ENCODE data around the gene BCAS3. TPM values are rescaled to one million over a fixed set of nuclear protein-coding genes. Genes with fewer than 3 reads are reported as not detected.

The BCAS3 gene
- total RNA-seq, 1 donor from 2014 or later = 22.6 TPM

DNA sequence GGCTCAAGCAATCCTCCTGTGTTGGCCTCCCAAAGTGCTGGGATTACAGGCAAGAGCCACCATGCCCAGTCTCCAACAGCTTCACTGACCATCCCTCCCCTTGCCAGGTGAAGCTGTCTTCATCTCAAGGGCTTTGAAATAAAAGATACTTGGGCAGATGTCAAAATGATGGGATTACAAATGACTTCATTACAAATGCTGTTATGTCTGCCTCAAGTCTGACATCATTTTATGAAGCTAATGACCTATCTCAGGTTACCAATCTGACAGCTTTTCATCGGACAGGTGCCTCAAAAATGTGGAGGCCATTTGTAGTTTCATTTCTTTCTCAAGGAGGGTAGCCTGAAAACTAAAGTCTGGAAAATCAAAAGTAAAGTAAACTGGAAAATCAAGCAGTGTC is 398.3 kb downstream of the BCAS3 start:
- TF ChIP-seq, protein P1, sequence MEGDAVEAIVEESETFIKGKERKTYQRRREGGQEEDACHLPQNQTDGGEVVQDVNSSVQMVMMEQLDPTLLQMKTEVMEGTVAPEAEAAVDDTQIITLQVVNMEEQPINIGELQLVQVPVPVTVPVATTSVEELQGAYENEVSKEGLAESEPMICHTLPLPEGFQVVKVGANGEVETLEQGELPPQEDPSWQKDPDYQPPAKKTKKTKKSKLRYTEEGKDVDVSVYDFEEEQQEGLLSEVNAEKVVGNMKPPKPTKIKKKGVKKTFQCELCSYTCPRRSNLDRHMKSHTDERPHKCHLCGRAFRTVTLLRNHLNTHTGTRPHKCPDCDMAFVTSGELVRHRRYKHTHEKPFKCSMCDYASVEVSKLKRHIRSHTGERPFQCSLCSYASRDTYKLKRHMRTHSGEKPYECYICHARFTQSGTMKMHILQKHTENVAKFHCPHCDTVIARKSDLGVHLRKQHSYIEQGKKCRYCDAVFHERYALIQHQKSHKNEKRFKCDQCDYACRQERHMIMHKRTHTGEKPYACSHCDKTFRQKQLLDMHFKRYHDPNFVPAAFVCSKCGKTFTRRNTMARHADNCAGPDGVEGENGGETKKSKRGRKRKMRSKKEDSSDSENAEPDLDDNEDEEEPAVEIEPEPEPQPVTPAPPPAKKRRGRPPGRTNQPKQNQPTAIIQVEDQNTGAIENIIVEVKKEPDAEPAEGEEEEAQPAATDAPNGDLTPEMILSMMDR (IDR thresholded peaks at IDR 0.05) = no peak
- Mint-ChIP-seq H3K4me1 (ENCODE audit: low read depth) (peaks cover 14% of the 10 kb centered on the region), H3K27me3 (ENCODE audit: low read depth) (no peaks in the 10 kb centered on the region), H3K4me3 (ENCODE audit: unreplicated experiment) (no peak overlapping the region), H3K27ac (ENCODE audit: unreplicated experiment) (no peak overlapping the region), H3K9me3 (ENCODE audit: low read depth) (no peaks in the 10 kb centered on the region), H3K36me3 (ENCODE audit: low read depth) (peaks cover 10% of the 10 kb centered on the region)
- DNase-seq (ENCODE audit: low spot score) = no peak

DNA sequence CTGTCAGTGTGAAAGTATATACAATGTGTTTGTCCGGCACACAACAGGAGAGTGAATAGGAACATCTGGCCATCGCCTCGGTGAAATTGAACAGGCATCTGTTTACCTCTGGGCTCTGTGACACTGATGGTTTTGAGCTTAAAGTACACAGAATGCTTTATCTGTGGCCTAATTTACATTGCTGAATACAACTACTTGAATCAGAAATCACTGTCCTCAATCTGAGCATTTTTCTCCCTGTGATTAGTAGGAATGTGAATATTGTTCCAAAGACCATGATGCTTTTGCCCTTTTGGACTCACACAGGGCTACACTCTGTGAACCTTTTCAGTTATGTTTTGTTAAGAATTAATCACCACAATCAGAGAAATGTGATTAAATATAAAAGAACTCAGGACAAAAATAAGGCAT is 399.0 kb downstream of the BCAS3 start:
- Mint-ChIP-seq H3K27ac (ENCODE audit: unreplicated experiment) (no peak overlapping the region), H3K36me3 (ENCODE audit: low read depth) (peaks cover 11% of the 10 kb centered on the region), H3K4me3 (ENCODE audit: unreplicated experiment) (no peak overlapping the region), H3K9me3 (ENCODE audit: low read depth) (no peaks in the 10 kb centered on the region), H3K4me1 (ENCODE audit: low read depth) (peaks cover 14% of the 10 kb centered on the region), H3K27me3 (ENCODE audit: low read depth) (no peaks in the 10 kb centered on the region)
- no peak for DNase-seq (ENCODE audit: low spot score)
- TF ChIP-seq, protein P1 (IDR thresholded peaks at IDR 0.05) = no peak

DNA sequence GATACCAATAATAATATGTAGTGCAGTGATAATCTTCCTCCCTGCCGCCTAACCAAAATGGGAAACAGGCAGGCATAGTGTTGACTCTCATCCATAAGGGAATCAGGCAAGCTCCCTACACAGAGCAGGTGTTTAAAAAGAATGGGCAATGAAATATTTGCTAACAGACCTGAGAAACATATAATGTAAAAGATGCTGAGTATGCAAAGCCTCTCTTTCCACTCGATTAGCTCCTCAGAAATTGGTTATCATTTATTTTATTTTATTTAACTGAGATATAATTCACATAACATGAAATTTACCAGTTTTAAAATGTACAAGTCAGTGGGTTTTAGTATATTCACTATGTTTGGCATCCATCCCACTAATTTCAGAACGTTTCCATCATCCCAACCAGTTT is 404.3 kb downstream of the BCAS3 start:
- Mint-ChIP-seq H3K27me3 (ENCODE audit: low read depth) (no peaks in the 10 kb centered on the region), H3K4me1 (ENCODE audit: low read depth) (no peaks in the 10 kb centered on the region), H3K4me3 (ENCODE audit: unreplicated experiment) (no peak overlapping the region), H3K36me3 (ENCODE audit: low read depth) (peaks cover 7% of the 10 kb centered on the region), H3K27ac (ENCODE audit: unreplicated experiment) (no peak overlapping the region), H3K9me3 (ENCODE audit: low read depth) (peaks cover 2% of the 10 kb centered on the region)
- TF ChIP-seq, protein P1 (IDR thresholded peaks at IDR 0.05) = no peak
- DNase-seq (ENCODE audit: low spot score) = no peak

DNA sequence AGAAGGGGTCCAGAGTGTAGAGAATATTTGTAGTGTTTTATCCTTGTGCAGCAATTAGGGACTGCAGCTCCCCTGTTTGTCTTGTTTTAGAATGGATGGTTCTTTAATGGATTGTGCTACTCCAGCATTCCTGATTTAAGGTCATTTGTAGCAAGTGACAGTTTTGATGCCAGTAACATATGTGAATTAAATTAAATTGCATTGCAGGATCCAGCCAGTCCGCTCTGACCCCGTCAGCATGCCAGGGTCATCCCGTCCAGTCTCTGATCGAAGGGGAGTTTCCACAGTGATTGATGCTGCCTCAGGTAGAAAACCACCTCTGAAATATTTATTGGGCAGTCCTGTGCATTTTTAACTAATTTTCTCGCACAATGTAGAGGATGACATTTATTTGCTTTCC is 406.6 kb downstream of the BCAS3 start:
- no peak overlapping the region for H3K4me3 Mint-ChIP-seq (ENCODE audit: unreplicated experiment)
- no peak overlapping the region for H3K27ac Mint-ChIP-seq (ENCODE audit: unreplicated experiment)
- no peaks in the 10 kb centered on the region for H3K4me1 Mint-ChIP-seq (ENCODE audit: low read depth)
- H3K36me3 Mint-ChIP-seq (ENCODE audit: low read depth) = peaks cover 6% of the 10 kb centered on the region
- no peak for DNase-seq (ENCODE audit: low spot score)
- TF ChIP-seq, protein P1 (IDR thresholded peaks at IDR 0.05) = no peak
- H3K9me3 Mint-ChIP-seq (ENCODE audit: low read depth) = peaks cover 2% of the 10 kb centered on the region
- no peaks in the 10 kb centered on the region for H3K27me3 Mint-ChIP-seq (ENCODE audit: low read depth)

DNA sequence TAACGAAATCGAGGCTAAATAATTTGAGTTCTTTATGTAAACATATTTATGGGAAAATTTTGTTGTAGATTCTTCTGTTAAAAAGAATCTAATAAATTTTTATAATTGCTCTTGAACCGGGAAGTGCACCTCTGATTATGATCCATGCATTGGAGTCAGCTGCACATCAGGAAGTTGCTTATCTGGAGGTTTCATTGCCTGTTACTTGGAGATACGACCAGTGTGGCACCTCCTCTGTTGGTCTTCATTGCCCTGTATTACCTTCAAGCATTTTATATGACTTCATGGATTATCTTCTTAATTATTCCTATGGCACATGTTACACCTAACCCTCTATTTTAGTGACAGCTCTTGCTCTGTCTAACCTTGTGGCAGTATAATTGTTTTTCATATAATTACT is 409.4 kb downstream of the BCAS3 start:
- H3K4me3 Mint-ChIP-seq (ENCODE audit: unreplicated experiment) = no peak overlapping the region
- H3K27ac Mint-ChIP-seq (ENCODE audit: unreplicated experiment) = no peak overlapping the region
- no peaks in the 10 kb centered on the region for H3K27me3 Mint-ChIP-seq (ENCODE audit: low read depth)
- H3K9me3 Mint-ChIP-seq (ENCODE audit: low read depth) = peaks cover 8% of the 10 kb centered on the region
- TF ChIP-seq, protein P1 (IDR thresholded peaks at IDR 0.05) = no peak
- no peaks in the 10 kb centered on the region for H3K4me1 Mint-ChIP-seq (ENCODE audit: low read depth)
- DNase-seq (ENCODE audit: low spot score) = no peak
- H3K36me3 Mint-ChIP-seq (ENCODE audit: low read depth) = peaks cover 1% of the 10 kb centered on the region
